Upper lobe of left lung (tissue), 6 donors: ENCODE data around the gene EMID1. TPM values are rescaled to one million over a fixed set of nuclear protein-coding genes. Genes with fewer than 3 reads are reported as not detected.

Source experiments
- ATAC-seq, 2 donors: fragments of 200-7000 bp; cut with Tn5 transposase; one replicate each; pipeline ENCODE4 v1.9.1; 2022; ENCODE audit warnings: mild to moderate bottlenecking in 2 of 2, moderate library complexity in 2 of 2; ENCODE audit not compliant: low FRiP score in 2 of 2
- DNase-seq, 2 donors: peaks; one replicate each; pipeline ENCODE4 v3.0.0-alpha.2; 2019 to 2020
- H3K27ac ChIP-seq, 4 donors: fragments of 200-600 bp; sonication (generic); one replicate each; pipeline ENCODE4 v1.5.1; 2016 to 2019
- H3K27me3 ChIP-seq, 4 donors: fragments of 200-600 bp; sonication (generic); one replicate each; pipeline ENCODE4 v1.5.1; 2017 to 2019
- H3K36me3 ChIP-seq, 4 donors: fragments of 200-600 bp; sonication (generic); one replicate each; pipeline ENCODE4 v1.5.1; 2016 to 2019
- H3K4me1 ChIP-seq, 4 donors: fragments of 200-600 bp; sonication (generic); one replicate each; pipeline ENCODE4 v1.5.1; 2018 to 2019
- H3K4me3 ChIP-seq, 4 donors: fragments of 200-600 bp; sonication (generic); one replicate each; pipeline ENCODE4 v1.5.1; 2017 to 2019; ENCODE audit warnings: mild to moderate bottlenecking in 2 of 4, moderate library complexity in 1 of 4
- H3K9me3 ChIP-seq, 4 donors: fragments of 200-600 bp; sonication (generic); one replicate each; pipeline ENCODE4 v1.5.1; 2018 to 2019
- CTCF ChIP-seq, 6 experiments: fragments of 450-650 bp in 4 of 6; fragments of 200-600 bp in 2 of 6; sonication (generic) in 2 of 6; IDR thresholded peaks; one replicate each; pipeline ENCODE4 v1.5.1; 2016 to 2019; ENCODE audit warnings: antibody characterized with exemption in 6 of 6
- EP300 ChIP-seq, 4 donors: sonication (generic); formaldehyde crosslinking; IDR thresholded peaks; one replicate each; pipeline ENCODE4 v1.5.1; 2017; ENCODE audit warnings: antibody characterized with exemption in 4 of 4, control low read depth in 2 of 4
- POLR2A ChIP-seq, 4 donors: fragments of 450-650 bp; IDR thresholded peaks; one replicate each; pipeline ENCODE4 v1.5.1; 2016 to 2017; ENCODE audit warnings: antibody characterized with exemption in 4 of 4, mild to moderate bottlenecking in 2 of 4
- POLR2AphosphoS5 ChIP-seq, 2 donors: sonication (generic); formaldehyde crosslinking; IDR thresholded peaks; one replicate each; pipeline ENCODE4 v1.5.1; 2017; ENCODE audit warnings: antibody characterized with exemption in 2 of 2
- WGBS, 2 donors: methylation state at CpG; one replicate each; pipeline ENCODE4 v1.1.5; 2017 to 2018; 5-methylcytosine and 5-hydroxymethylcytosine counted together
- total RNA-seq, 6 donors: library from RNA; depleted of rRNA in 4 of 6; stranded (reverse); fragments of >200 nt in 4 of 6; gene quantifications; one replicate each; pipeline versions ENCODE4 v1.1.0 to v1.2.1, GENCODE V29; 2016 to 2021
- donor health status: DM: no; HTN: no; CAD: no; lungs with moderate emphysema.
- donor health status: DM: no; HTN: yes; CAD: no; lungs with severe emphysema.

EMID1 gene
- total RNA-seq, 6 donors from 2014 or later = 2.1 to 31.6 (median 8.4) TPM

- Histone ChIP-seq H3K4me3 (no peak overlapping the region), H3K4me1 (peaks cover 56 to 79% (median 59%) of the 10 kb centered on the region in 4 donors), H3K36me3 (peaks cover 34 to 67% (median 42%) of the 10 kb centered on the region in 4 donors), H3K27me3 (no peaks in the 10 kb centered on the region), H3K27ac (no peak overlapping the region), H3K9me3 (no peaks in the 10 kb centered on the region)
- TF ChIP-seq EP300 (IDR thresholded peaks at IDR 0.05) (no peak), POLR2AphosphoS5 (IDR thresholded peaks at IDR 0.05) (no peak), POLR2A (IDR thresholded peaks at IDR 0.05) (no peak), CTCF (IDR thresholded peaks at IDR 0.05) (no peak)
- WGBS, 2 donors = 71 to 83% methylated on average over 2 of the region's 2 CpGs
- no peak for ATAC-seq
- DNase-seq = no peak
These were observed 66.9 kb downstream of the EMID1 start for GRCh38 chr22:29272624-29273023.

- Histone ChIP-seq H3K36me3 (peaks cover 48 to 92% (median 67%) of the 10 kb centered on the region in 4 donors), H3K27ac (no peak overlapping the region), H3K9me3 (no peaks in the 10 kb centered on the region), H3K27me3 (no peaks in the 10 kb centered on the region), H3K4me3 (no peak overlapping the region), H3K4me1 (peaks cover 46 to 69% (median 53%) of the 10 kb centered on the region in 4 donors)
- ATAC-seq = no peak
- DNase-seq = no peak
- no peak for TF ChIP-seq EP300 (IDR thresholded peaks at IDR 0.05)
- no peak for TF ChIP-seq POLR2A (IDR thresholded peaks at IDR 0.05)
- no peak for TF ChIP-seq POLR2AphosphoS5 (IDR thresholded peaks at IDR 0.05)
- TF ChIP-seq CTCF (IDR thresholded peaks at IDR 0.05) = no peak
- 71 to 82% methylated on average over 3 of the region's 3 CpGs for WGBS, 2 donors
These were observed 69.5 kb downstream of the EMID1 start for GRCh38 chr22:29275167-29275566.

GRCh38 chr22:29275819-29276565 is 70.3 kb downstream of the EMID1 start:
- Histone ChIP-seq H3K36me3 (peaks cover 49 to 100% (median 72%) of the 10 kb centered on the region in 4 donors), H3K9me3 (no peaks in the 10 kb centered on the region), H3K27me3 (no peaks in the 10 kb centered on the region), H3K4me3 (no peak overlapping the region), H3K4me1 (peaks cover 38 to 61% (median 45%) of the 10 kb centered on the region in 4 donors), H3K27ac (no peak overlapping the region)
- ATAC-seq (no peak), DNase-seq (no peak)
- no peak for TF ChIP-seq POLR2A (IDR thresholded peaks at IDR 0.05)
- no peak for TF ChIP-seq CTCF (IDR thresholded peaks at IDR 0.05)
- no peak for TF ChIP-seq POLR2AphosphoS5 (IDR thresholded peaks at IDR 0.05)
- no peak for TF ChIP-seq EP300 (IDR thresholded peaks at IDR 0.05)
- 68 to 71% methylated on average over 3 of the region's 3 CpGs for WGBS, 2 donors

DNA sequence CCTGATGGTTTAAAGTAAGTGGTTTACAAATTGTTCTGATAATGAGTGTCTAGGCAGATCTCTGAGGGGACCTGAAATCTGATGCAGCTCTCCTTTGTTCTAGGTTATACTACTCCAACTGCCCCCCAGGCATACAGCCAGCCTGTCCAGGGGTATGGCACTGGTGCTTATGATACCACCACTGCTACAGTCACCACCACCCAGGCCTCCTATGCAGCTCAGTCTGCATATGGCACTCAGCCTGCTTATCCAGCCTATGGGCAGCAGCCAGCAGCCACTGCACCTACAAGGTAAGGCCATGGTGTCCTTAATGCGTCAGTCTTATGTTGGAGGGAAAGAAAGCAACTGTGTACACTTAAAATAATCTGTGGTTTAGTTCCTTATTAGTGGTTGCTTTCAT is 72.2 kb downstream of the EMID1 start:
- H3K36me3 ChIP-seq = peaks cover 63 to 100% (median 85%) of the 10 kb centered on the region in 4 donors
- H3K27ac ChIP-seq = no peak overlapping the region
- H3K4me3 ChIP-seq = no peak overlapping the region
- H3K9me3 ChIP-seq = no peaks in the 10 kb centered on the region
- 85 to 100% methylated on average over 1 of the region's 1 CpG for WGBS, 2 donors
- H3K4me1 ChIP-seq = peaks cover 19 to 42% (median 26%) of the 10 kb centered on the region in 4 donors
- H3K27me3 ChIP-seq = no peaks in the 10 kb centered on the region
- DNase-seq (no peak), ATAC-seq (no peak)
- TF ChIP-seq CTCF (IDR thresholded peaks at IDR 0.05) = no peak
- TF ChIP-seq POLR2A (IDR thresholded peaks at IDR 0.05) = no peak
- no peak for TF ChIP-seq EP300 (IDR thresholded peaks at IDR 0.05)
- TF ChIP-seq POLR2AphosphoS5 (IDR thresholded peaks at IDR 0.05) = no peak

- TF ChIP-seq EP300 (IDR thresholded peaks at IDR 0.05) = no peak
- no peak for TF ChIP-seq POLR2A (IDR thresholded peaks at IDR 0.05)
- TF ChIP-seq CTCF (IDR thresholded peaks at IDR 0.05) = no peak
- Histone ChIP-seq H3K4me1 (no peaks in the 10 kb centered on the region), H3K27ac (no peak overlapping the region), H3K27me3 (no peaks in the 10 kb centered on the region), H3K36me3 (peaks cover 70 to 100% (median 95%) of the 10 kb centered on the region in 4 donors), H3K4me3 (no peak overlapping the region), H3K9me3 (no peaks in the 10 kb centered on the region)
- no peak for ATAC-seq
- DNase-seq = no peak
- 90 to 100% methylated on average over 3 of the region's 3 CpGs for WGBS, 2 donors
These were observed 78.5 kb downstream of the EMID1 start for GRCh38 chr22:29284196-29284595.
